Ishikawa (cell line): Measurements from ENCODE around the gene HERC4.

Experiments
- CEBPB ChIP-seq: IDR thresholded peaks from 2 replicates; pipeline ENCODE4 v1.6.1; 2012
- CREB1 ChIP-seq: IDR thresholded peaks from 2 replicates; pipeline ENCODE4 v1.6.1; 2012; ENCODE audit warnings: low read depth
- EGR1 ChIP-seq: IDR thresholded peaks from 2 replicates; pipeline ENCODE4 v1.6.1; 2012
- EP300 ChIP-seq: IDR thresholded peaks from 2 replicates; pipeline ENCODE4 v1.6.1; 2012; ENCODE audit warnings: borderline replicate concordance
- FOXM1 ChIP-seq: IDR thresholded peaks from 2 replicates; pipeline ENCODE4 v1.6.1; 2012; ENCODE audit warnings: low read depth, borderline replicate concordance
- MAX ChIP-seq: IDR thresholded peaks from 2 replicates; pipeline ENCODE4 v1.6.1; 2012
- NFIC ChIP-seq: IDR thresholded peaks from 2 replicates; pipeline ENCODE4 v1.6.1; 2012
- RAD21 ChIP-seq: IDR thresholded peaks from 2 replicates; pipeline ENCODE4 v1.6.1; 2012; ENCODE audit warnings: low read depth
- REST ChIP-seq: IDR thresholded peaks from 2 replicates; pipeline ENCODE4 v1.6.1; 2012; ENCODE audit warnings: low read depth, mild to moderate bottlenecking
- TAF1 ChIP-seq: IDR thresholded peaks from 2 replicates; pipeline ENCODE4 v1.6.1; 2012; ENCODE audit warnings: low read depth, mild to moderate bottlenecking
- TCF12 ChIP-seq: IDR thresholded peaks from 2 replicates; pipeline ENCODE4 v1.6.1; 2012; ENCODE audit warnings: low read depth
- TEAD4 ChIP-seq: IDR thresholded peaks from 2 replicates; pipeline ENCODE4 v1.6.1; 2012
- USF1 ChIP-seq: IDR thresholded peaks from 2 replicates; pipeline ENCODE4 v1.6.1; 2012
- YY1 ChIP-seq: IDR thresholded peaks from 2 replicates; pipeline ENCODE4 v1.6.1; 2012; ENCODE audit warnings: low read depth
- ZBTB7A ChIP-seq: IDR thresholded peaks from 2 replicates; pipeline ENCODE4 v1.6.1; 2012; ENCODE audit warnings: low read depth

HERC4 gene

GRCh38 chr10:67884842-67885670, 190.0 kb downstream of the HERC4 start:
- peak; percentile 75; the same call in 1 of the 2 replicates for TF ChIP-seq ZBTB7A
- TF ChIP-seq YY1 = no peak; the same call in 1 of the 2 replicates
- peak; percentile 1; the same call in 1 of the 2 replicates for TF ChIP-seq EP300
- 0 out of 2 replicates have a peak, but pooled peaks have one; percentile 27 for TF ChIP-seq TAF1
- TF ChIP-seq TCF12 = peak; percentile 29; the same call in 1 of the 2 replicates
- TF ChIP-seq TEAD4 = no peak

- TF ChIP-seq REST (no peak), CEBPB (no peak), RAD21 (no peak), TEAD4 (peak; percentile 69), YY1 (peak; percentile 89), TCF12 (peak; percentile 22; the same call in 1 of the 2 replicates), FOXM1 (peak; percentile 8; the same call in 1 of the 2 replicates), CREB1 (no peak), ZBTB7A (no peak), EP300 (0 out of 2 replicates have a peak, but pooled peaks have one; percentile 18), TAF1 (peak; percentile 75), NFIC (no peak), MAX (peak; percentile 93), EGR1 (peak; percentile 100), USF1 (peak; percentile 99)
Measured at GRCh38 chr10:67884313-67884841, 190.7 kb downstream of the HERC4 start, which contains the start of gene SIRT1. SIRT1 (plus strand) TSS chr10:67884656; CDS start chr10:67884722, 66 bp downstream.

GRCh38 chr10:67883710-67884312, 191.3 kb downstream of the HERC4 start:
- TF ChIP-seq EP300 = no peak
- no peak for TF ChIP-seq TEAD4
- TF ChIP-seq FOXM1 = no peak
- TF ChIP-seq NFIC = no peak

- no peak for TF ChIP-seq MAX
- TF ChIP-seq FOXM1 = no peak
- no peak for TF ChIP-seq TEAD4
- no peak for TF ChIP-seq CREB1
Measured at GRCh38 chr10:67878133-67878532, 196.9 kb downstream of the HERC4 start.

- TF ChIP-seq TCF12 (no peak), YY1 (no peak), ZBTB7A (no peak), NFIC (no peak), CREB1 (no peak), TEAD4 (no peak), CEBPB (no peak)
Measured at GRCh38 chr10:67875340-67876238, 199.5 kb downstream of the HERC4 start.
